ENCODE results near the gene BUD13. TPM values are rescaled to one million over a fixed set of nuclear protein-coding genes. Genes with fewer than 3 reads are reported as not detected.

BUD13 gene
- total and polyA plus RNA-seq, 2 of the 13 experiments (the other 11 are each of a cell fraction or from before 2014, with no cell fraction given), result 13.3 to 25.9 TPM

DNA sequence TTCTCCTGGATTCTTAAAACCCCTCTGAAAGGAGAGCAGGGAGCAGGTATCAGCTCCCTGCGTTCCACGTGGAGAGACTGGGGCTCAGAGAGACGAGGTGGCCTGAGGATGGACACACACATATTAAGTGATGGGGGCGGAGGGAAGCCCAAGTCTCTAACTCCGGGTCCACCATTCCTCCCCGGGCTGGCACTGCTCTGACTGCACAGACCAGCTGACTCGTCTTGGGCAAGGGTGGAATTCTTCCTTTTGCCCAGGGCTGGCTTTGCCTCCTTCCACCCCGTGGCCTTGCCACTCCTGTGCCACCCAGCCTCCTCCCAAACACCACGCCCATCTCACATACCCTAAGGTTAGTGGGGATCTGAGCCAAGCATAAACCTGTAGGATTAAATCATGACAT, 65.0 kb downstream of the BUD13 start:
- intact Hi-C loops (cut with micrococcal nuclease; ENCODE audit: unreplicated experiment) (no loop called here), in situ Hi-C loops (cut with HindIII; ENCODE audit: extremely low pct_ligation_motif_present, low pct_unique_long_range_greater_than_20kb) (no loop called here)
- H3K79me2 ChIP-seq (ENCODE audit: insufficient read depth, low read length), result no peaks in the 10 kb centered on the region
- H3K4me2 ChIP-seq (ENCODE audit: low read depth, low read length), result no peak overlapping the region
- FAIRE-seq, result no peak
- ChIA-PET POLR2A (no interaction called here), CTCF (ENCODE audit: low intra/inter-chr PET ratio, low total read pairs) (no interaction called here)
- no peak for DNase-seq (ENCODE audit: low spot score)
- no peak overlapping the region for H3K27ac ChIP-seq (ENCODE audit: extremely low read length, insufficient read depth, low read length)
- WGBS (ENCODE audit: low lambda C conversion rate), result 25% methylated on average over 9 of the region's 9 CpGs
- H3K4me1 ChIP-seq (ENCODE audit: insufficient read depth, low read length), result peaks cover 9% of the 10 kb centered on the region; the same call in 1 of the 2 replicates
- no TSS peak for BruUV-seq (replicated peaks)
- H3K36me3 ChIP-seq (replicated peaks in 1 of 2; ENCODE audit: control insufficient read depth in 1 of 2, insufficient read depth in 2 of 2, low read length in 2 of 2), result no peaks in the 10 kb centered on the region
- H3K27me3 ChIP-seq (ENCODE audit: control insufficient read depth in 1 of 2, insufficient read depth in 2 of 2, low read length in 2 of 2), result peaks cover 2 to 53% of the 10 kb centered on the region in 2 experiments; a peak in 4 of 5 replicates
- H4K20me1 ChIP-seq (ENCODE audit: insufficient read depth, low read length), result no peaks in the 10 kb centered on the region
- ATAC-seq, result no peak
- H2AFZ ChIP-seq (ENCODE audit: low read length), result no peak overlapping the region
- H3K4me3 ChIP-seq (replicated peaks in 1 of 3; ENCODE audit: insufficient read depth in 1 of 3, low read depth in 2 of 3, low read length in 3 of 3), result no peak overlapping the region
- H3K9ac ChIP-seq (ENCODE audit: insufficient read depth, low read depth, low read length), result no peak overlapping the region
- H3K9me3 ChIP-seq (ENCODE audit: low read length), result no peaks in the 10 kb centered on the region
- TF ChIP-seq ZNF790 (CRISPR knock-in tag; IDR thresholded peaks at IDR 0.05; ENCODE audit: borderline replicate concordance) (no peak), SOX13 (IDR thresholded peaks at IDR 0.05) (no peak), SOX13 (CRISPR knock-in tag; conservative IDR thresholded peaks at IDR 0.05 in 1 of 2, IDR thresholded peaks at IDR 0.05 in 1 of 2) (no peak), KDM2A (CRISPR knock-in tag; IDR thresholded peaks at IDR 0.05; ENCODE audit: borderline replicate concordance, low read depth) (no peak), ZNF333 (CRISPR knock-in tag; IDR thresholded peaks at IDR 0.05; ENCODE audit: borderline replicate concordance) (no peak), ZNF749 (CRISPR knock-in tag; IDR thresholded peaks at IDR 0.05; ENCODE audit: borderline replicate concordance) (no peak), NR2F1 (CRISPR knock-in tag; IDR thresholded peaks at IDR 0.05) (no peak), ZNF724P (CRISPR knock-in tag; IDR thresholded peaks at IDR 0.05; ENCODE audit: borderline replicate concordance) (no peak), DR1 (CRISPR knock-in tag; IDR thresholded peaks at IDR 0.05) (no peak), HMG20B (CRISPR knock-in tag; conservative IDR thresholded peaks at IDR 0.05) (no peak), EZH2 (conservative IDR thresholded peaks at IDR 0.05; ENCODE audit: low read depth, low read length) (no peak), ZNF350 (CRISPR knock-in tag; IDR thresholded peaks at IDR 0.05; ENCODE audit: borderline replicate concordance, low read depth) (no peak)
- TF ChIP-seq, protein P1, sequence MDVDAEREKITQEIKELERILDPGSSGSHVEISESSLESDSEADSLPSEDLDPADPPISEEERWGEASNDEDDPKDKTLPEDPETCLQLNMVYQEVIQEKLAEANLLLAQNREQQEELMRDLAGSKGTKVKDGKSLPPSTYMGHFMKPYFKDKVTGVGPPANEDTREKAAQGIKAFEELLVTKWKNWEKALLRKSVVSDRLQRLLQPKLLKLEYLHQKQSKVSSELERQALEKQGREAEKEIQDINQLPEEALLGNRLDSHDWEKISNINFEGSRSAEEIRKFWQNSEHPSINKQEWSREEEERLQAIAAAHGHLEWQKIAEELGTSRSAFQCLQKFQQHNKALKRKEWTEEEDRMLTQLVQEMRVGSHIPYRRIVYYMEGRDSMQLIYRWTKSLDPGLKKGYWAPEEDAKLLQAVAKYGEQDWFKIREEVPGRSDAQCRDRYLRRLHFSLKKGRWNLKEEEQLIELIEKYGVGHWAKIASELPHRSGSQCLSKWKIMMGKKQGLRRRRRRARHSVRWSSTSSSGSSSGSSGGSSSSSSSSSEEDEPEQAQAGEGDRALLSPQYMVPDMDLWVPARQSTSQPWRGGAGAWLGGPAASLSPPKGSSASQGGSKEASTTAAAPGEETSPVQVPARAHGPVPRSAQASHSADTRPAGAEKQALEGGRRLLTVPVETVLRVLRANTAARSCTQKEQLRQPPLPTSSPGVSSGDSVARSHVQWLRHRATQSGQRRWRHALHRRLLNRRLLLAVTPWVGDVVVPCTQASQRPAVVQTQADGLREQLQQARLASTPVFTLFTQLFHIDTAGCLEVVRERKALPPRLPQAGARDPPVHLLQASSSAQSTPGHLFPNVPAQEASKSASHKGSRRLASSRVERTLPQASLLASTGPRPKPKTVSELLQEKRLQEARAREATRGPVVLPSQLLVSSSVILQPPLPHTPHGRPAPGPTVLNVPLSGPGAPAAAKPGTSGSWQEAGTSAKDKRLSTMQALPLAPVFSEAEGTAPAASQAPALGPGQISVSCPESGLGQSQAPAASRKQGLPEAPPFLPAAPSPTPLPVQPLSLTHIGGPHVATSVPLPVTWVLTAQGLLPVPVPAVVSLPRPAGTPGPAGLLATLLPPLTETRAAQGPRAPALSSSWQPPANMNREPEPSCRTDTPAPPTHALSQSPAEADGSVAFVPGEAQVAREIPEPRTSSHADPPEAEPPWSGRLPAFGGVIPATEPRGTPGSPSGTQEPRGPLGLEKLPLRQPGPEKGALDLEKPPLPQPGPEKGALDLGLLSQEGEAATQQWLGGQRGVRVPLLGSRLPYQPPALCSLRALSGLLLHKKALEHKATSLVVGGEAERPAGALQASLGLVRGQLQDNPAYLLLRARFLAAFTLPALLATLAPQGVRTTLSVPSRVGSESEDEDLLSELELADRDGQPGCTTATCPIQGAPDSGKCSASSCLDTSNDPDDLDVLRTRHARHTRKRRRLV (CRISPR knock-in tag; IDR thresholded peaks at IDR 0.05), result no peak
- TF ChIP-seq, protein P2, sequence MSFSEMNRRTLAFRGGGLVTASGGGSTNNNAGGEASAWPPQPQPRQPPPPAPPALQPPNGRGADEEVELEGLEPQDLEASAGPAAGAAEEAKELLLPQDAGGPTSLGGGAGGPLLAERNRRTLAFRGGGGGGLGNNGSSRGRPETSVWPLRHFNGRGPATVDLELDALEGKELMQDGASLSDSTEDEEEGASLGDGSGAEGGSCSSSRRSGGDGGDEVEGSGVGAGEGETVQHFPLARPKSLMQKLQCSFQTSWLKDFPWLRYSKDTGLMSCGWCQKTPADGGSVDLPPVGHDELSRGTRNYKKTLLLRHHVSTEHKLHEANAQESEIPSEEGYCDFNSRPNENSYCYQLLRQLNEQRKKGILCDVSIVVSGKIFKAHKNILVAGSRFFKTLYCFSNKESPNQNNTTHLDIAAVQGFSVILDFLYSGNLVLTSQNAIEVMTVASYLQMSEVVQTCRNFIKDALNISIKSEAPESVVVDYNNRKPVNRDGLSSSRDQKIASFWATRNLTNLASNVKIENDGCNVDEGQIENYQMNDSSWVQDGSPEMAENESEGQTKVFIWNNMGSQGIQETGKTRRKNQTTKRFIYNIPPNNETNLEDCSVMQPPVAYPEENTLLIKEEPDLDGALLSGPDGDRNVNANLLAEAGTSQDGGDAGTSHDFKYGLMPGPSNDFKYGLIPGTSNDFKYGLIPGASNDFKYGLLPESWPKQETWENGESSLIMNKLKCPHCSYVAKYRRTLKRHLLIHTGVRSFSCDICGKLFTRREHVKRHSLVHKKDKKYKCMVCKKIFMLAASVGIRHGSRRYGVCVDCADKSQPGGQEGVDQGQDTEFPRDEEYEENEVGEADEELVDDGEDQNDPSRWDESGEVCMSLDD (CRISPR knock-in tag; IDR thresholded peaks at IDR 0.05; ENCODE audit: borderline replicate concordance), result no peak
- TF ChIP-seq, protein P3, sequence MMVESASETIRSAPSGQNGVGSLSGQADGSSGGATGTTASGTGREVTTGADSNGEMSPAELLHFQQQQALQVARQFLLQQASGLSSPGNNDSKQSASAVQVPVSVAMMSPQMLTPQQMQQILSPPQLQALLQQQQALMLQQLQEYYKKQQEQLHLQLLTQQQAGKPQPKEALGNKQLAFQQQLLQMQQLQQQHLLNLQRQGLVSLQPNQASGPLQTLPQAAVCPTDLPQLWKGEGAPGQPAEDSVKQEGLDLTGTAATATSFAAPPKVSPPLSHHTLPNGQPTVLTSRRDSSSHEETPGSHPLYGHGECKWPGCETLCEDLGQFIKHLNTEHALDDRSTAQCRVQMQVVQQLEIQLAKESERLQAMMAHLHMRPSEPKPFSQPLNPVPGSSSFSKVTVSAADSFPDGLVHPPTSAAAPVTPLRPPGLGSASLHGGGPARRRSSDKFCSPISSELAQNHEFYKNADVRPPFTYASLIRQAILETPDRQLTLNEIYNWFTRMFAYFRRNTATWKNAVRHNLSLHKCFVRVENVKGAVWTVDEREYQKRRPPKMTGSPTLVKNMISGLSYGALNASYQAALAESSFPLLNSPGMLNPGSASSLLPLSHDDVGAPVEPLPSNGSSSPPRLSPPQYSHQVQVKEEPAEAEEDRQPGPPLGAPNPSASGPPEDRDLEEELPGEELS (CRISPR knock-in tag; IDR thresholded peaks at IDR 0.05), result no peak

Measured in HepG2 (cell line).